Measurements from ENCODE around the gene ASPSCR1. TPM values are rescaled to one million over a fixed set of nuclear protein-coding genes. Genes with fewer than 3 reads are reported as not detected.

ASPSCR1 gene
- total and polyA plus RNA-seq, 2 of the 13 experiments (the other 11 are each of a cell fraction or from before 2014, with no cell fraction given): 274 to 314 TPM

DNA sequence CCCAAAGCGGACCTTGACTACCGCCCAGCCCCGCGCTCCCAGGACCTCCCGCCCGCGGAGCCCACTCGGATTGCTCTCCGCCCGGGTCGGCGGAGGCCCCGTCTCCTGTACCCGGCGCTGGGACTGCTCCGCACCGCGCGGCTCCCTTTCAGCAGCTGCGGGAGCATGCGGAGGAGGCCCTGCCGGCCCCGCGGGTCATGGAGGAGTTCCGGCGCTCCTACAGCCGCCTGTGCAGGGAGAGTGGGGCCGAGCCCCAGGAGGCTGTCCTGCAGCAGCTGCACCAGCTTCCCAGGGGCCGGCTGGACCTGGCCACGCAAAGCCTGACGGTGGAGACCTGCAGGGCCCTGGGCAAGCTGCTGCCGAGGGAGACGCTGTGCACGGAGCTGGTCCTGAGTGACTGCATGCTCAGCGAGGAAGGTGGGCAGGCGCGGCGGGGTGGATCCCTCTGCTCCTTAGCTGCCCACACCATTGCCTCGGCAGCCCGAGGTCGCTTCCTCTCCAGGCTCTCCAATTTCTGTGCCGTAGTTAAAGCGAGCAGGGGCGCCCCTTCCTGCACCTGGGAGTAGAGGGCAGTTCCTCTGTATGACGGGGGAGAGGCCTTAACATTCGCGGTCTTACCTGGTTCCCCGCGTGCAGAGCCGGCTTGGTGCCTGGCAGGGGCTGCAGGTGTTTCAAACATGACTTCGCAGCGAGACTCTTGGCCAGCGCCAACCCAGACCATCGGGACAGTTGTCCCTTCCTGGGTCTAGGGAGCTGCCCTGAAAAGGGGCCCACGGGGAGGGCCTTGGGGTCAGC, 46.2 kb downstream of the ASPSCR1 start (continued):
- TF ChIP-seq, protein P1, sequence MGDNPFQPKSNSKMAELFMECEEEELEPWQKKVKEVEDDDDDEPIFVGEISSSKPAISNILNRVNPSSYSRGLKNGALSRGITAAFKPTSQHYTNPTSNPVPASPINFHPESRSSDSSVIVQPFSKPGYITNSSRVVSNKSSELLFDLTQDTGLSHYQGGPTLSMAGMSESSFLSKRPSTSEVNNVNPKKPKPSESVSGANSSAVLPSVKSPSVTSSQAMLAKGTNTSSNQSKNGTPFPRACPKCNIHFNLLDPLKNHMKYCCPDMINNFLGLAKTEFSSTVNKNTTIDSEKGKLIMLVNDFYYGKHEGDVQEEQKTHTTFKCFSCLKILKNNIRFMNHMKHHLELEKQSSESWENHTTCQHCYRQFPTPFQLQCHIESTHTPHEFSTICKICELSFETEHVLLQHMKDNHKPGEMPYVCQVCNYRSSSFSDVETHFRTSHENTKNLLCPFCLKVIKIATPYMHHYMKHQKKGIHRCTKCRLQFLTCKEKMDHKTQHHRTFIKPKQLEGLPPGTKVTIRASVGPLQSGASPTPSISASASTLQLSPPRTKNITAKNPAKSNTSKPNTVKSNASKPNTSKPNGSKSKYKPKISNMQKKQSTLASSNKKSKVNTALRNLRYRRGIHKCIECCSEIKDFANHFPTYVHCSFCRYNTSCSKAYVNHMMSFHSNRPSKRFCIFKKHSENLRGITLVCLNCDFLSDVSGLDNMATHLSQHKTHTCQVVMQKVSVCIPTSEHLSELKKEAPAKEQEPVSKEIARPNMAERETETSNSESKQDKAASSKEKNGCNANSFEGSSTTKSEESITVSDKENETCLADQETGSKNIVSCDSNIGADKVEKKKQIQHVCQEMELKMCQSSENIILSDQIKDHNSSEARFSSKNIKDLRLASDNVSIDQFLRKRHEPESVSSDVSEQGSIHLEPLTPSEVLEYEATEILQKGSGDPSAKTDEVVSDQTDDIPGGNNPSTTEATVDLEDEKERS (CRISPR knock-in tag; IDR thresholded peaks at IDR 0.05): no peak
- TF ChIP-seq ZNF3 (CRISPR knock-in tag; IDR thresholded peaks at IDR 0.05): no peak
- TF ChIP-seq NFATC3 (CRISPR knock-in tag; IDR thresholded peaks at IDR 0.05): no peak
- TF ChIP-seq, protein P2, sequence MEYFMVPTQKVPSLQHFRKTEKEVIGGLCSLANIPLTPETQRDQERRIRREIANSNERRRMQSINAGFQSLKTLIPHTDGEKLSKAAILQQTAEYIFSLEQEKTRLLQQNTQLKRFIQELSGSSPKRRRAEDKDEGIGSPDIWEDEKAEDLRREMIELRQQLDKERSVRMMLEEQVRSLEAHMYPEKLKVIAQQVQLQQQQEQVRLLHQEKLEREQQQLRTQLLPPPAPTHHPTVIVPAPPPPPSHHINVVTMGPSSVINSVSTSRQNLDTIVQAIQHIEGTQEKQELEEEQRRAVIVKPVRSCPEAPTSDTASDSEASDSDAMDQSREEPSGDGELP (IDR thresholded peaks at IDR 0.05; ENCODE audit: borderline replicate concordance, low read depth): no peak
- TF ChIP-seq, protein P3, sequence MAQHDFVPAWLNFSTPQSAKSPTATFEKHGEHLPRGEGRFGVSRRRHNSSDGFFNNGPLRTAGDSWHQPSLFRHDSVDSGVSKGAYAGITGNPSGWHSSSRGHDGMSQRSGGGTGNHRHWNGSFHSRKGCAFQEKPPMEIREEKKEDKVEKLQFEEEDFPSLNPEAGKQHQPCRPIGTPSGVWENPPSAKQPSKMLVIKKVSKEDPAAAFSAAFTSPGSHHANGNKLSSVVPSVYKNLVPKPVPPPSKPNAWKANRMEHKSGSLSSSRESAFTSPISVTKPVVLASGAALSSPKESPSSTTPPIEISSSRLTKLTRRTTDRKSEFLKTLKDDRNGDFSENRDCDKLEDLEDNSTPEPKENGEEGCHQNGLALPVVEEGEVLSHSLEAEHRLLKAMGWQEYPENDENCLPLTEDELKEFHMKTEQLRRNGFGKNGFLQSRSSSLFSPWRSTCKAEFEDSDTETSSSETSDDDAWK (CRISPR knock-in tag; IDR thresholded peaks at IDR 0.05): no peak
- TF ChIP-seq, protein P4, sequence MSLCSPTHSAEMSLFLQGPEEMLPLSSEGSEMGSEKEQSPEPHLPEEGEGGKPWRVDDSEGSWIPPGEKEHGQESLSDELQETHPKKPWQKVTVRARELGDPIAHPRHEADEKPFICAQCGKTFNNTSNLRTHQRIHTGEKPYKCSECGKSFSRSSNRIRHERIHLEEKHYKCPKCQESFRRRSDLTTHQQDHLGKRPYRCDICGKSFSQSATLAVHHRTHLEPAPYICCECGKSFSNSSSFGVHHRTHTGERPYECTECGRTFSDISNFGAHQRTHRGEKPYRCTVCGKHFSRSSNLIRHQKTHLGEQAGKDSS (CRISPR knock-in tag; IDR thresholded peaks at IDR 0.05; ENCODE audit: borderline replicate concordance, low read depth): peak; percentile 36; the same call in 1 of the 2 replicates
- no peak for TF ChIP-seq EP300 (IDR thresholded peaks at IDR 0.05; ENCODE audit: low read depth in 2 of 2, low read length in 2 of 2)
- TF ChIP-seq EP300 (CRISPR knock-in tag; IDR thresholded peaks at IDR 0.05; ENCODE audit: borderline replicate concordance): no peak
- no peak for TF ChIP-seq HNF4A (CRISPR knock-in tag; IDR thresholded peaks at IDR 0.05)
- TF ChIP-seq TEAD3 (CRISPR knock-in tag; optimal IDR thresholded peaks at IDR 0.05; ENCODE audit: borderline replicate concordance): no peak
- no peak; the same call in 1 of the 2 replicates for TF ChIP-seq EEA1 (CRISPR knock-in tag; IDR thresholded peaks at IDR 0.05; ENCODE audit: borderline replicate concordance)
- peak; percentile 59 for TF ChIP-seq YEATS4 (CRISPR knock-in tag; IDR thresholded peaks at IDR 0.05; ENCODE audit: borderline replicate concordance)
- TF ChIP-seq PHF5A (CRISPR knock-in tag; IDR thresholded peaks at IDR 0.05; ENCODE audit: low read depth, unreplicated experiment): no peak
- TF ChIP-seq, protein P5, sequence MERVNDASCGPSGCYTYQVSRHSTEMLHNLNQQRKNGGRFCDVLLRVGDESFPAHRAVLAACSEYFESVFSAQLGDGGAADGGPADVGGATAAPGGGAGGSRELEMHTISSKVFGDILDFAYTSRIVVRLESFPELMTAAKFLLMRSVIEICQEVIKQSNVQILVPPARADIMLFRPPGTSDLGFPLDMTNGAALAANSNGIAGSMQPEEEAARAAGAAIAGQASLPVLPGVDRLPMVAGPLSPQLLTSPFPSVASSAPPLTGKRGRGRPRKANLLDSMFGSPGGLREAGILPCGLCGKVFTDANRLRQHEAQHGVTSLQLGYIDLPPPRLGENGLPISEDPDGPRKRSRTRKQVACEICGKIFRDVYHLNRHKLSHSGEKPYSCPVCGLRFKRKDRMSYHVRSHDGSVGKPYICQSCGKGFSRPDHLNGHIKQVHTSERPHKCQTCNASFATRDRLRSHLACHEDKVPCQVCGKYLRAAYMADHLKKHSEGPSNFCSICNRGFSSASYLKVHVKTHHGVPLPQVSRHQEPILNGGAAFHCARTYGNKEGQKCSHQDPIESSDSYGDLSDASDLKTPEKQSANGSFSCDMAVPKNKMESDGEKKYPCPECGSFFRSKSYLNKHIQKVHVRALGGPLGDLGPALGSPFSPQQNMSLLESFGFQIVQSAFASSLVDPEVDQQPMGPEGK (CRISPR knock-in tag; IDR thresholded peaks at IDR 0.05): peak; percentile 5
- TF ChIP-seq ZNF629 (CRISPR knock-in tag; conservative IDR thresholded peaks at IDR 0.05): peak; percentile 24; the same call in 1 of the 2 replicates
- no peak for TF ChIP-seq MTF1 (CRISPR knock-in tag; IDR thresholded peaks at IDR 0.05)
- TF ChIP-seq, protein P6, sequence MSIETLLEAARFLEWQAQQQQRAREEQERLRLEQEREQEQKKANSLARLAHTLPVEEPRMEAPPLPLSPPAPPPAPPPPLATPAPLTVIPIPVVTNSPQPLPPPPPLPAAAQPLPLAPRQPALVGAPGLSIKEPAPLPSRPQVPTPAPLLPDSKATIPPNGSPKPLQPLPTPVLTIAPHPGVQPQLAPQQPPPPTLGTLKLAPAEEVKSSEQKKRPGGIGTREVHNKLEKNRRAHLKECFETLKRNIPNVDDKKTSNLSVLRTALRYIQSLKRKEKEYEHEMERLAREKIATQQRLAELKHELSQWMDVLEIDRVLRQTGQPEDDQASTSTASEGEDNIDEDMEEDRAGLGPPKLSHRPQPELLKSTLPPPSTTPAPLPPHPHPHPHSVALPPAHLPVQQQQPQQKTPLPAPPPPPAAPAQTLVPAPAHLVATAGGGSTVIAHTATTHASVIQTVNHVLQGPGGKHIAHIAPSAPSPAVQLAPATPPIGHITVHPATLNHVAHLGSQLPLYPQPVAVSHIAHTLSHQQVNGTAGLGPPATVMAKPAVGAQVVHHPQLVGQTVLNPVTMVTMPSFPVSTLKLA (IDR thresholded peaks at IDR 0.05): no peak
- TF ChIP-seq MXD4 (CRISPR knock-in tag; IDR thresholded peaks at IDR 0.05): 0 out of 2 replicates have a peak, but pooled peaks have one; percentile 6
- TF ChIP-seq YEATS2 (CRISPR knock-in tag; IDR thresholded peaks at IDR 0.05; ENCODE audit: borderline replicate concordance): no peak
- no peak for TF ChIP-seq RFX3 (CRISPR knock-in tag; IDR thresholded peaks at IDR 0.05)
